Esophagus muscularis mucosa (tissue), 3 donors: ENCODE data around the gene ALDOA.
A peak's percentile ranks its signal among the peaks of the same experiment; 100 is the strongest.

Experiments used
- CTCF ChIP-seq, 3 experiments: fragments of 200-600 bp in 2 of 3; fragments of 450-650 bp in 1 of 3; sonication (generic) in 2 of 3; IDR thresholded peaks; one replicate each; pipeline ENCODE4 v1.5.1; 2017 to 2019; ENCODE audit warnings: antibody characterized with exemption in 3 of 3, mild to moderate bottlenecking in 2 of 3, moderate library complexity in 1 of 3
- POLR2AphosphoS5 ChIP-seq, 2 donors: sonication (generic); formaldehyde crosslinking; IDR thresholded peaks; one replicate each; pipeline ENCODE4 v1.6.1; 2017; ENCODE audit warnings: antibody characterized with exemption in 2 of 2

DNA sequence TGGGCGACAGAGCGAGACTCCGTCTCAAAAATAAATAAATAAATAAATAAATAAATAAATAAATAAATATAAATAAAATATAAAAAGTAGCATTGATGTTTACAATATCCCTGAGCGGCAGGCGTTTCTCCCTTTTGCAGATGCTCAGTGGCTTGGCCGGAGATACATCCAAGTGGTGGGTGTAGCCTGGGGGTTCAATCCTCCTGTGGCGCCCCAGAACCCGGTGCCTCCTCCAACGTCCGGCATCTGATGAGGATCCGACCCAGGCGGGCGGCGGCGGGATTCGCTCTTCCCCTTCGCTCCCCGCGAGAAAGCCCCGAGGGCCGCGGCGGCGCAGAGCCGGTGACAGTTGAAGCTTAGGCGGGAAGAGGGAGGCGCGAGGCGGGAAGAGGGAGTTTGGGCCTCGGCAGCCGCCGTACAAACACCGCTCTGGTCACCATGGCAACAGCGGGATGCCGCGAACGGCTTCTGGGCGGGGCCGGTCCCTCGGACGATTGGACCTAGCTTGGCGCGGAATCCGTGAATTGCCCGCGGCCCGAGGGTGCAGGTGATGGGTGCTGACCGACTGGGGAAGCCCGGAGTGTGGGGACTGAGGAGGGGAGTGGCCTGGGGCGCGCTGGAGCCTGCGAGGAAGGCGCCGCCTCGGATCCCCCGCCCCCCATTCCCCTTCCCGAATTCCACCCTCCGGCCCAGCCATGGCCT is 12.7 kb upstream of the ALDOA start:
- TF ChIP-seq POLR2AphosphoS5 (IDR thresholded peaks at IDR 0.05) (peak; percentile 76 to 91), CTCF (IDR thresholded peaks at IDR 0.05) (peak in 1 of 3 experiments; percentile 28)
